ENCODE measurements around the gene RCAN2.

GRCh38 chr6:46414398-46414797, 76.9 kb downstream of the RCAN2 start:
- TF ChIP-seq CTCF (IDR thresholded peaks at IDR 0.05): no peak
- TF ChIP-seq EZH2 (IDR thresholded peaks at IDR 0.05): no peak
